ENCODE results near the gene CD59. TPM values are rescaled to one million over a fixed set of nuclear protein-coding genes. Genes with fewer than 3 reads are reported as not detected.

Gene CD59
- total and polyA plus RNA-seq, 2 of the 13 experiments (the other 11 are each of a cell fraction or from before 2014, with no cell fraction given), result 127 to 289 TPM

DNA sequence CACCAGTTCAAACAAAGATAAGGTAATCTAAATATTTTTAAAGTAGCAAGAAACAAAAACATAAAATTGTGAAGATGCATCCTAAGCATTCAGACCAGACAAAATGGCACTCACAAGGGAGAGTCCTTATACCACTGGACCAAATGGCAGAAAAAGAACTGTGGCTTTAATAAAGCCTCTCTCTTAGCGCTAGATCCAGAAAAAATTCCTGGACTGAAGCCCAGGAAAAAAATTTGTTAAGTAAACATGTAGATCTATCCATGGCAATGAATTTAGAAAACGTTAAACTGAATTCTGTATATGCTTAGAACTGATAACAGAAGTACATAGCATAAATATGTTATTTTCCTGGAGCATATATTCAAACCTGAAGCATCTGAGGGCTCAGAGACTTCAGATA is 11.8 kb upstream of the CD59 start:
- CTCF ChIA-PET (ENCODE audit: low intra/inter-chr PET ratio, low total read pairs), result no interaction called here
- 53% methylated on average over 2 of the region's 2 CpGs for WGBS (ENCODE audit: low lambda C conversion rate)
- no peak for FAIRE-seq
- DNase-seq (ENCODE audit: low spot score), result no peak
- no peaks in the 10 kb centered on the region for H3K9me3 ChIP-seq (ENCODE audit: low read length)
- H3K4me3 ChIP-seq (replicated peaks in 1 of 3; ENCODE audit: insufficient read depth in 1 of 3, low read depth in 2 of 3, low read length in 3 of 3), result no peak overlapping the region
- H3K79me2 ChIP-seq (ENCODE audit: insufficient read depth, low read length), result no peaks in the 10 kb centered on the region
- H3K4me1 ChIP-seq (ENCODE audit: insufficient read depth, low read length), result peaks cover 11% of the 10 kb centered on the region
- POLR2A ChIA-PET, result no interaction called here
- intact Hi-C loops (cut with micrococcal nuclease; ENCODE audit: unreplicated experiment) (no loop called here), in situ Hi-C loops (cut with HindIII; ENCODE audit: extremely low pct_ligation_motif_present, low pct_unique_long_range_greater_than_20kb) (no loop called here)
- peaks cover 2 to 4% of the 10 kb centered on the region in 2 experiments; a peak in 3 of 5 replicates for H3K36me3 ChIP-seq (replicated peaks in 1 of 2; ENCODE audit: control insufficient read depth in 1 of 2, insufficient read depth in 2 of 2, low read length in 2 of 2)
- no TSS peak for BruUV-seq (replicated peaks)
- no peak overlapping the region for H3K27ac ChIP-seq (ENCODE audit: extremely low read length, insufficient read depth, low read length)
- H3K4me2 ChIP-seq (ENCODE audit: low read depth, low read length), result no peak overlapping the region
- no peak overlapping the region for H2AFZ ChIP-seq (ENCODE audit: low read length)
- H4K20me1 ChIP-seq (ENCODE audit: insufficient read depth, low read length), result no peaks in the 10 kb centered on the region
- H3K9ac ChIP-seq (ENCODE audit: insufficient read depth, low read depth, low read length), result no peak overlapping the region
- ATAC-seq, result no peak
- no peaks in the 10 kb centered on the region for H3K27me3 ChIP-seq (ENCODE audit: control insufficient read depth in 1 of 2, insufficient read depth in 2 of 2, low read length in 2 of 2)
- TF ChIP-seq POLR2AphosphoS5 (IDR thresholded peaks at IDR 0.05; ENCODE audit: low read depth, low read length) (no peak), ZNF224 (CRISPR knock-in tag; IDR thresholded peaks at IDR 0.05) (no peak), GATAD2A (CRISPR knock-in tag; IDR thresholded peaks at IDR 0.05) (no peak), XBP1 (CRISPR knock-in tag; IDR thresholded peaks at IDR 0.05) (no peak), SP140L (CRISPR knock-in tag; IDR thresholded peaks at IDR 0.05; ENCODE audit: borderline replicate concordance) (no peak), ZGPAT (CRISPR knock-in tag; IDR thresholded peaks at IDR 0.05) (no peak), ZNF747 (CRISPR knock-in tag; IDR thresholded peaks at IDR 0.05; ENCODE audit: borderline replicate concordance) (no peak), TOE1 (CRISPR knock-in tag; IDR thresholded peaks at IDR 0.05) (no peak), CHD4 (IDR thresholded peaks at IDR 0.05; ENCODE audit: borderline replicate concordance, low read length) (no peak), TGIF2 (CRISPR knock-in tag; IDR thresholded peaks at IDR 0.05) (no peak), PAX8 (CRISPR knock-in tag; IDR thresholded peaks at IDR 0.05; ENCODE audit: borderline replicate concordance) (no peak), ZNF790 (CRISPR knock-in tag; IDR thresholded peaks at IDR 0.05; ENCODE audit: borderline replicate concordance) (no peak), PRPF4 (IDR thresholded peaks at IDR 0.05; ENCODE audit: low read depth, low read length, poor library complexity, severe bottlenecking) (no peak), HDAC6 (IDR thresholded peaks at IDR 0.05; ENCODE audit: low read depth, low read length) (no peak), BCL6 (CRISPR knock-in tag; IDR thresholded peaks at IDR 0.05) (no peak)
- TF ChIP-seq, protein P1, sequence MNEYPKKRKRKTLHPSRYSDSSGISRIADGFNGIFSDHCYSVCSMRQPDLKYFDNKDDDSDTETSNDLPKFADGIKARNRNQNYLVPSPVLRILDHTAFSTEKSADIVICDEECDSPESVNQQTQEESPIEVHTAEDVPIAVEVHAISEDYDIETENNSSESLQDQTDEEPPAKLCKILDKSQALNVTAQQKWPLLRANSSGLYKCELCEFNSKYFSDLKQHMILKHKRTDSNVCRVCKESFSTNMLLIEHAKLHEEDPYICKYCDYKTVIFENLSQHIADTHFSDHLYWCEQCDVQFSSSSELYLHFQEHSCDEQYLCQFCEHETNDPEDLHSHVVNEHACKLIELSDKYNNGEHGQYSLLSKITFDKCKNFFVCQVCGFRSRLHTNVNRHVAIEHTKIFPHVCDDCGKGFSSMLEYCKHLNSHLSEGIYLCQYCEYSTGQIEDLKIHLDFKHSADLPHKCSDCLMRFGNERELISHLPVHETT (CRISPR knock-in tag; conservative IDR thresholded peaks at IDR 0.05), result no peak

Data from HepG2 (cell line).